PFSK-1 (cell line): ENCODE results near the gene GRIP1.

Experiments used
- POLR2AphosphoS5 ChIP-seq: IDR thresholded peaks from 2 replicates; pipeline ENCODE4 v1.6.1; 2012; ENCODE audit warnings: low read depth, mild to moderate bottlenecking, control low read depth, low read length, moderate library complexity
- REST ChIP-seq, 2 experiments: IDR thresholded peaks; 2 replicates each; pipeline versions ENCODE4 v1.6.1 to v1.8.0; 2011 to 2012; ENCODE audit warnings: low read depth in 2 of 2, low read length in 2 of 2, control low read depth in 1 of 2, inconsistent platforms in 1 of 2, mild to moderate bottlenecking in 1 of 2, moderate library complexity in 1 of 2; ENCODE audit not compliant: insufficient read depth in 1 of 2
- TAF1 ChIP-seq: IDR thresholded peaks from 2 replicates; pipeline ENCODE4 v1.6.1; 2012; ENCODE audit warnings: low read length, control low read depth, borderline replicate concordance; ENCODE audit not compliant: insufficient read depth

- TF ChIP-seq TAF1 (no peak), POLR2AphosphoS5 (no peak), REST (IDR thresholded peaks at IDR 0.05; ENCODE audit: insufficient read depth in 1 of 2, low read depth in 2 of 2, low read length in 2 of 2) (no peak)
Observed at GRCh38 chr12:66716522-66716921, 37.6 kb upstream of the GRIP1 start.
